ENCODE measurements around the gene EQTN. TPM values are rescaled to one million over a fixed set of nuclear protein-coding genes. Genes with fewer than 3 reads are reported as not detected.

EQTN gene
- total and polyA plus RNA-seq, 2 of the 13 experiments (the other 11 are each of a cell fraction or from before 2014, with no cell fraction given): not detected

- H2AFZ ChIP-seq (ENCODE audit: low read length): peak overlapping the region; percentile 50
- ChIA-PET CTCF (ENCODE audit: low intra/inter-chr PET ratio, low total read pairs) (interaction anchor here (1.7 to 2.0 kb wide), 2 partner anchors 28 to 243 kb away, joined by 18 to 20 read pairs; no protein-coding TSS in a partner anchor), POLR2A (no interaction called here)
- no TSS peak for BruUV-seq (replicated peaks)
- no peak overlapping the region for H3K4me3 ChIP-seq (replicated peaks in 1 of 3; ENCODE audit: insufficient read depth in 1 of 3, low read depth in 2 of 3, low read length in 3 of 3)
- no peaks in the 10 kb centered on the region for H4K20me1 ChIP-seq (ENCODE audit: insufficient read depth, low read length)
- TF ChIP-seq MAFK (conservative IDR thresholded peaks at IDR 0.05 in 1 of 2, IDR thresholded peaks at IDR 0.05 in 1 of 2; ENCODE audit: low read length in 2 of 2) (peak; percentile 3 to 10; a peak in 1 of 4 replicates), HCFC1 (IDR thresholded peaks at IDR 0.05; ENCODE audit: low read depth, low read length) (no peak), STAG1 (CRISPR knock-in tag; IDR thresholded peaks at IDR 0.05) (peak; percentile 74), ZNF546 (CRISPR knock-in tag; conservative IDR thresholded peaks at IDR 0.05) (no peak), FOXO1 (CRISPR knock-in tag; IDR thresholded peaks at IDR 0.05) (no peak), HMGA1 (CRISPR knock-in tag; conservative IDR thresholded peaks at IDR 0.05) (no peak), TEAD3 (CRISPR knock-in tag; optimal IDR thresholded peaks at IDR 0.05; ENCODE audit: borderline replicate concordance) (no peak), GATAD2A (CRISPR knock-in tag; IDR thresholded peaks at IDR 0.05) (no peak), RXRB (CRISPR knock-in tag; IDR thresholded peaks at IDR 0.05; ENCODE audit: borderline replicate concordance) (no peak), CTCF (CRISPR knock-in tag; IDR thresholded peaks at IDR 0.05) (peak; percentile 73), ARID3A (IDR thresholded peaks at IDR 0.05; ENCODE audit: low read depth, low read length) (0 out of 2 replicates have a peak, but pooled peaks have one; percentile 48), ZNF496 (CRISPR knock-in tag; IDR thresholded peaks at IDR 0.05; ENCODE audit: insufficient replicate concordance) (no peak), ZUFSP (CRISPR knock-in tag; IDR thresholded peaks at IDR 0.05; ENCODE audit: borderline replicate concordance) (no peak), ZSCAN30 (CRISPR knock-in tag; IDR thresholded peaks at IDR 0.05) (no peak), KLF9 (CRISPR knock-in tag; IDR thresholded peaks at IDR 0.05; ENCODE audit: low read depth) (no peak), KLF6 (CRISPR knock-in tag; IDR thresholded peaks at IDR 0.05) (no peak), SMC3 (IDR thresholded peaks at IDR 0.05; ENCODE audit: low read length) (peak; percentile 57; the same call in 1 of the 2 replicates)
- DNase-seq (ENCODE audit: low spot score) (peak; percentile 45), ATAC-seq (peak; percentile 74), FAIRE-seq (peak; percentile 73)
- H3K4me2 ChIP-seq (ENCODE audit: low read depth, low read length): peak overlapping the region; percentile 20; the same call in 1 of the 2 replicates
- intact Hi-C loops (cut with micrococcal nuclease; ENCODE audit: unreplicated experiment): loop anchor here (1.0 to 5.0 kb wide), 3 partner anchors 30 to 384 kb away; partner anchors contain the start of gene CAAP1
- WGBS (ENCODE audit: low lambda C conversion rate): 31% methylated on average over 12 of the region's 12 CpGs
- no peaks in the 10 kb centered on the region for H3K9me3 ChIP-seq (ENCODE audit: low read length)
- no peaks in the 10 kb centered on the region for H3K79me2 ChIP-seq (ENCODE audit: insufficient read depth, low read length)
- no peak overlapping the region for H3K9ac ChIP-seq (ENCODE audit: insufficient read depth, low read depth, low read length)
- no peaks in the 10 kb centered on the region for H3K36me3 ChIP-seq (replicated peaks in 1 of 2; ENCODE audit: control insufficient read depth in 1 of 2, insufficient read depth in 2 of 2, low read length in 2 of 2)
- H3K27me3 ChIP-seq (ENCODE audit: control insufficient read depth in 1 of 2, insufficient read depth in 2 of 2, low read length in 2 of 2): peaks cover 1 to 10% of the 10 kb centered on the region in 2 experiments; a peak in 2 of 5 replicates
- in situ Hi-C loops (cut with HindIII; ENCODE audit: extremely low pct_ligation_motif_present, low pct_unique_long_range_greater_than_20kb): loop anchor here (5.0 kb wide), 1 partner anchor 244 kb away; no protein-coding TSS in a partner anchor
- peaks cover 5% of the 10 kb centered on the region; the same call in 1 of the 2 replicates for H3K4me1 ChIP-seq (ENCODE audit: insufficient read depth, low read length)
- H3K27ac ChIP-seq (ENCODE audit: extremely low read length, insufficient read depth, low read length): no peak overlapping the region
Observed at GRCh38 chr9:27276193-27277030, 20.5 kb downstream of the EQTN start.

Measured in HepG2 (cell line).